ENCODE results near the gene ZCCHC2. TPM values are rescaled to one million over a fixed set of nuclear protein-coding genes. Genes with fewer than 3 reads are reported as not detected.

ZCCHC2 gene
- polyA plus RNA-seq, 1 donor (not counting 4 experiments of a cell fraction or from before 2014, with no cell fraction given) = 12.9 TPM

DNA sequence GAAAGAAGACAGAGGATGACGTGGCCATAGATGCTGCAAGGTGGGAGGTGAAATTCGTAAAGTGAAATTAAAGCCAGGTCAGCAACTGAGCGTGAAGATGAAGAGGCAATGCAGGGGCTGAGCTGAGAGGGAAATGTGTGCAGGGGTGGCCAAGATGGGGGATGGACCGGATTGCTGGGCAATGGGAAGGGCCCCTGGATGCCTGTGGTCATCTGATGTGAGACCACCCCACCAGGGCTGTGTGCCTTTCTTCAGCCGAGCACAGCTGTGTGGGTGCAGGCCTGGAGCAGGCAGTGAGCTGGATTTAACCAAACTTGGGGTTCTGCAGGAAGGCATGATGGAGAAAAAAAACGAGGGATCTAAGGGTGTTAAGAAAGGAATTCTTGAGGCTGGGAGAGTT lies 80.4 kb downstream of the ZCCHC2 start:
- Histone ChIP-seq H3K4me2 (ENCODE audit: control insufficient read depth, extremely low read depth, insufficient read depth, low read depth, low read length) (no peak overlapping the region), H3K27me3 (ENCODE audit: control insufficient read depth, extremely low read depth, insufficient read depth, low read length) (peaks cover 22% of the 10 kb centered on the region), H3K27ac (ENCODE audit: control insufficient read depth, insufficient read depth, low read length) (no peak overlapping the region), H3K9ac (ENCODE audit: control insufficient read depth, extremely low read depth, insufficient read depth, low read length) (no peak overlapping the region), H3K36me3 (ENCODE audit: control insufficient read depth in 2 of 2, extremely low read depth in 1 of 2, insufficient read depth in 2 of 2, low read length in 2 of 2) (no peaks in the 10 kb centered on the region), H3K79me2 (ENCODE audit: control insufficient read depth, insufficient read depth, low read length) (no peaks in the 10 kb centered on the region), H3K9me1 (ENCODE audit: control insufficient read depth, extremely low read depth, insufficient read depth, low read length) (no peaks in the 10 kb centered on the region), H2AFZ (ENCODE audit: control insufficient read depth, low read length) (no peak overlapping the region), H3K9me3 (ENCODE audit: control insufficient read depth, low read depth, low read length) (no peaks in the 10 kb centered on the region), H4K20me1 (ENCODE audit: control insufficient read depth, extremely low read depth, insufficient read depth, low read length) (no peaks in the 10 kb centered on the region), H3K4me3 (ENCODE audit: control insufficient read depth in 2 of 3, extremely low read depth in 1 of 3, insufficient read depth in 2 of 3, low read depth in 1 of 3, low read length in 3 of 3) (no peak overlapping the region), H3K4me1 (ENCODE audit: control insufficient read depth, extremely low read depth, insufficient read depth, low read length) (no peaks in the 10 kb centered on the region)
- FAIRE-seq = no peak
- no peak for DNase-seq (ENCODE audit: low read depth, low spot score)
- dilution Hi-C loops (cut with MboI; ENCODE audit: extremely low pct_ligation_motif_present, low sequenced_read_pairs) = no loop called here
- TF ChIP-seq, protein P1, sequence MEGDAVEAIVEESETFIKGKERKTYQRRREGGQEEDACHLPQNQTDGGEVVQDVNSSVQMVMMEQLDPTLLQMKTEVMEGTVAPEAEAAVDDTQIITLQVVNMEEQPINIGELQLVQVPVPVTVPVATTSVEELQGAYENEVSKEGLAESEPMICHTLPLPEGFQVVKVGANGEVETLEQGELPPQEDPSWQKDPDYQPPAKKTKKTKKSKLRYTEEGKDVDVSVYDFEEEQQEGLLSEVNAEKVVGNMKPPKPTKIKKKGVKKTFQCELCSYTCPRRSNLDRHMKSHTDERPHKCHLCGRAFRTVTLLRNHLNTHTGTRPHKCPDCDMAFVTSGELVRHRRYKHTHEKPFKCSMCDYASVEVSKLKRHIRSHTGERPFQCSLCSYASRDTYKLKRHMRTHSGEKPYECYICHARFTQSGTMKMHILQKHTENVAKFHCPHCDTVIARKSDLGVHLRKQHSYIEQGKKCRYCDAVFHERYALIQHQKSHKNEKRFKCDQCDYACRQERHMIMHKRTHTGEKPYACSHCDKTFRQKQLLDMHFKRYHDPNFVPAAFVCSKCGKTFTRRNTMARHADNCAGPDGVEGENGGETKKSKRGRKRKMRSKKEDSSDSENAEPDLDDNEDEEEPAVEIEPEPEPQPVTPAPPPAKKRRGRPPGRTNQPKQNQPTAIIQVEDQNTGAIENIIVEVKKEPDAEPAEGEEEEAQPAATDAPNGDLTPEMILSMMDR (optimal IDR thresholded peaks at IDR 0.05 in 1 of 3, IDR thresholded peaks at IDR 0.05 in 1 of 3, conservative IDR thresholded peaks at IDR 0.05 in 1 of 3; ENCODE audit: extremely low read depth in 1 of 3, insufficient read depth in 2 of 3, low read length in 3 of 3) = no peak
- TF ChIP-seq EZH2 (IDR thresholded peaks at IDR 0.05; ENCODE audit: low read length) = no peak

DNA sequence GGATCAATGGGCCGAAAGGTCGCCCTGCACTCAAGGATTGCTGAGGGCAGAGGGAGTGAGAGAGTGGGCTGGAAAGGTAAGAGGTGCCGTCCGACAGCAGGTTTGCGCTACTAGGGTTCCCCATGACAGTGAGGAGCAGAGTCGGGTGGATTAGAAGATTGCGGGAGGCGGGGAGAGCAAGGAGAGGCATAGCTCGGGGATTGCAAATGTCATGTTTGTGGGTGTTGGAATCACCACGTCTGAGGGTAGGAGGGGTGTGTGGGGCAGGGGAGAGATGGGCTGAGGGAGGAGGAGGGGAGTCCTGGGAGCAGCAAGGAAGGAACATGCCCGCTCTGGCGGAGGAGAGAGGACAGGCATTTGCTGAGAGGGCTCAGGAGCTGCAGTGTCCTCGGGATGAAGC lies 81.2 kb downstream of the ZCCHC2 start:
- no peaks in the 10 kb centered on the region for H3K9me3 ChIP-seq (ENCODE audit: control insufficient read depth, low read depth, low read length)
- no peak for TF ChIP-seq EZH2 (IDR thresholded peaks at IDR 0.05; ENCODE audit: low read length)
- TF ChIP-seq, protein P1 (optimal IDR thresholded peaks at IDR 0.05 in 1 of 3, IDR thresholded peaks at IDR 0.05 in 1 of 3, conservative IDR thresholded peaks at IDR 0.05 in 1 of 3; ENCODE audit: extremely low read depth in 1 of 3, insufficient read depth in 2 of 3, low read length in 3 of 3) = no peak
- dilution Hi-C loops (cut with MboI; ENCODE audit: extremely low pct_ligation_motif_present, low sequenced_read_pairs) = no loop called here
- H3K36me3 ChIP-seq (ENCODE audit: control insufficient read depth in 2 of 2, extremely low read depth in 1 of 2, insufficient read depth in 2 of 2, low read length in 2 of 2) = no peaks in the 10 kb centered on the region
- H4K20me1 ChIP-seq (ENCODE audit: control insufficient read depth, extremely low read depth, insufficient read depth, low read length) = no peaks in the 10 kb centered on the region
- no peak overlapping the region for H3K4me3 ChIP-seq (ENCODE audit: control insufficient read depth in 2 of 3, extremely low read depth in 1 of 3, insufficient read depth in 2 of 3, low read depth in 1 of 3, low read length in 3 of 3)
- no peak overlapping the region for H3K4me2 ChIP-seq (ENCODE audit: control insufficient read depth, extremely low read depth, insufficient read depth, low read depth, low read length)
- no peaks in the 10 kb centered on the region for H3K4me1 ChIP-seq (ENCODE audit: control insufficient read depth, extremely low read depth, insufficient read depth, low read length)
- FAIRE-seq (no peak), DNase-seq (ENCODE audit: low read depth, low spot score) (no peak)
- H3K27ac ChIP-seq (ENCODE audit: control insufficient read depth, insufficient read depth, low read length) = no peak overlapping the region
- no peaks in the 10 kb centered on the region for H3K9me1 ChIP-seq (ENCODE audit: control insufficient read depth, extremely low read depth, insufficient read depth, low read length)
- H2AFZ ChIP-seq (ENCODE audit: control insufficient read depth, low read length) = no peak overlapping the region
- peaks cover 17% of the 10 kb centered on the region for H3K27me3 ChIP-seq (ENCODE audit: control insufficient read depth, extremely low read depth, insufficient read depth, low read length)
- no peak overlapping the region for H3K9ac ChIP-seq (ENCODE audit: control insufficient read depth, extremely low read depth, insufficient read depth, low read length)
- H3K79me2 ChIP-seq (ENCODE audit: control insufficient read depth, insufficient read depth, low read length) = no peaks in the 10 kb centered on the region
